ENCODE results near the gene PTRH2. TPM values are rescaled to one million over a fixed set of nuclear protein-coding genes. Genes with fewer than 3 reads are reported as not detected.
"Not testable (repeated sequence)": the region's sequence is repeated elsewhere in the genome, so short reads cannot be mapped to it uniquely, and the experiment has no call there.

Gene PTRH2
- 18.8 TPM for total RNA-seq

GRCh38 chr17:59707149-59707970, at the start of gene PTRH2, which contains the start of gene VMP1:
PTRH2 (minus strand) TSS chr17:59707430; CDS start chr17:59697978, 9,452 bp downstream.
VMP1 (plus strand) TSS chr17:59707654; CDS start chr17:59731447, 23,793 bp downstream.
- peak; percentile 77 to 96 for DNase-seq (ENCODE audit: low spot score in 2 of 2)
- FAIRE-seq = peak; percentile 79

GRCh38 chr17:59756236-59756818, 49.1 kb upstream of the PTRH2 start:
- FAIRE-seq = no peak
- DNase-seq (ENCODE audit: low spot score in 2 of 2) = no peak

- not testable (repeated sequence) for DNase-seq (ENCODE audit: low spot score in 2 of 2)
Measured at GRCh38 chr17:59755069-59755468, 47.8 kb upstream of the PTRH2 start.

GRCh38 chr17:59754552-59754951, 47.3 kb upstream of the PTRH2 start:
- FAIRE-seq (no peak), DNase-seq (ENCODE audit: low spot score in 2 of 2) (no peak)

More at GRCh38 chr17:59755069-59755468, 47.8 kb upstream of the PTRH2 start:
- FAIRE-seq = not testable (repeated sequence)

GRCh38 chr17:59753522-59754467, 46.6 kb upstream of the PTRH2 start:
- FAIRE-seq (peak; percentile 67), DNase-seq (ENCODE audit: low spot score in 2 of 2) (peak; percentile 19 to 54)

GRCh38 chr17:59752922-59753321, 45.7 kb upstream of the PTRH2 start:
- FAIRE-seq (no peak), DNase-seq (ENCODE audit: low spot score in 2 of 2) (no peak)

- no peak for DNase-seq (ENCODE audit: low spot score in 2 of 2)
- FAIRE-seq = no peak
Measured at GRCh38 chr17:59752446-59752845, 45.2 kb upstream of the PTRH2 start.

- no peak for DNase-seq (ENCODE audit: low spot score in 2 of 2)
- FAIRE-seq = no peak
Measured at GRCh38 chr17:59751955-59752413, 44.8 kb upstream of the PTRH2 start.

GRCh38 chr17:59748591-59748990, 41.4 kb upstream of the PTRH2 start:
- DNase-seq (ENCODE audit: low spot score in 2 of 2) (no peak), FAIRE-seq (no peak)

GRCh38 chr17:59746849-59747445, 39.7 kb upstream of the PTRH2 start:
- DNase-seq (ENCODE audit: low spot score in 2 of 2) (peak in 1 of 2 donors; percentile 22), FAIRE-seq (no peak)

GRCh38 chr17:59745040-59745439, 37.8 kb upstream of the PTRH2 start:
- FAIRE-seq (no peak), DNase-seq (ENCODE audit: low spot score in 2 of 2) (no peak)

- no peak for FAIRE-seq
Measured at GRCh38 chr17:59743842-59744241, 36.6 kb upstream of the PTRH2 start.

GRCh38 chr17:59737324-59737723, 30.1 kb upstream of the PTRH2 start:
- DNase-seq (ENCODE audit: low spot score in 2 of 2) = no peak
- FAIRE-seq = no peak

More at GRCh38 chr17:59743842-59744241, 36.6 kb upstream of the PTRH2 start:
- DNase-seq (ENCODE audit: low spot score in 2 of 2) = no peak

GRCh38 chr17:59734226-59734625, 27.0 kb upstream of the PTRH2 start:
- DNase-seq (ENCODE audit: low spot score in 2 of 2) (no peak), FAIRE-seq (no peak)

GRCh38 chr17:59733697-59734096, 26.5 kb upstream of the PTRH2 start:
- DNase-seq (ENCODE audit: low spot score in 2 of 2) (no peak), FAIRE-seq (no peak)

GRCh38 chr17:59730268-59730834, 23.1 kb upstream of the PTRH2 start:
- FAIRE-seq (no peak), DNase-seq (ENCODE audit: low spot score in 2 of 2) (no peak)

- FAIRE-seq (no peak), DNase-seq (ENCODE audit: low spot score in 2 of 2) (no peak)
Measured at GRCh38 chr17:59727817-59728533, 20.7 kb upstream of the PTRH2 start.

GRCh38 chr17:59725691-59726090, 18.5 kb upstream of the PTRH2 start:
- DNase-seq (ENCODE audit: low spot score in 2 of 2) (no peak), FAIRE-seq (no peak)

GRCh38 chr17:59723607-59724006, 16.4 kb upstream of the PTRH2 start:
- no peak for DNase-seq (ENCODE audit: low spot score in 2 of 2)
- no peak for FAIRE-seq
